ENCODE results near the gene TPM4.
A peak's percentile ranks its signal among the peaks of the same experiment; 100 is the strongest.

Gene TPM4

GRCh38 chr19:16068696-16069259 lies 7.5 kb upstream of the TPM4 start:
- Histone ChIP-seq H3K36me3 (ENCODE audit: control insufficient read depth, insufficient read depth, low read length) (no peaks in the 10 kb centered on the region), H3K27me3 (replicated peaks; ENCODE audit: control insufficient read depth, insufficient read depth, low read length) (no peaks in the 10 kb centered on the region), H3K4me3 (replicated peaks; ENCODE audit: low read depth, low read length) (no peak overlapping the region)
- DNase-seq (ENCODE audit: extremely low read depth, insufficient read length) = no peak
- no peak for TF ChIP-seq CTCF (IDR thresholded peaks at IDR 0.05; ENCODE audit: insufficient read depth, low read length, poor library complexity, severe bottlenecking)

GRCh38 chr19:16069813-16070365 lies 6.4 kb upstream of the TPM4 start:
- no peak for DNase-seq (ENCODE audit: extremely low read depth, insufficient read length)
- no peaks in the 10 kb centered on the region for H3K27me3 ChIP-seq (replicated peaks; ENCODE audit: control insufficient read depth, insufficient read depth, low read length)
- H3K4me3 ChIP-seq (replicated peaks; ENCODE audit: low read depth, low read length) = no peak overlapping the region
- H3K36me3 ChIP-seq (ENCODE audit: control insufficient read depth, insufficient read depth, low read length) = no peaks in the 10 kb centered on the region
- TF ChIP-seq CTCF (IDR thresholded peaks at IDR 0.05; ENCODE audit: insufficient read depth, low read length, poor library complexity, severe bottlenecking) = no peak

- H3K36me3 ChIP-seq (ENCODE audit: control insufficient read depth, insufficient read depth, low read length) = no peaks in the 10 kb centered on the region
- DNase-seq (ENCODE audit: extremely low read depth, insufficient read length) = peak; percentile 81
Measured at GRCh38 chr19:16070366-16070990, 5.8 kb upstream of the TPM4 start.

GRCh38 chr19:16071072-16071691 lies 5.1 kb upstream of the TPM4 start:
- H3K36me3 ChIP-seq (ENCODE audit: control insufficient read depth, insufficient read depth, low read length) = no peaks in the 10 kb centered on the region
- no peak for DNase-seq (ENCODE audit: extremely low read depth, insufficient read length)
- H3K27me3 ChIP-seq (replicated peaks; ENCODE audit: control insufficient read depth, insufficient read depth, low read length) = no peaks in the 10 kb centered on the region
- no peak for TF ChIP-seq CTCF (IDR thresholded peaks at IDR 0.05; ENCODE audit: insufficient read depth, low read length, poor library complexity, severe bottlenecking)
- no peak overlapping the region for H3K4me3 ChIP-seq (replicated peaks; ENCODE audit: low read depth, low read length)

More at GRCh38 chr19:16070366-16070990, 5.8 kb upstream of the TPM4 start:
- H3K4me3 ChIP-seq (replicated peaks; ENCODE audit: low read depth, low read length) = no peak overlapping the region
- no peaks in the 10 kb centered on the region for H3K27me3 ChIP-seq (replicated peaks; ENCODE audit: control insufficient read depth, insufficient read depth, low read length)
- TF ChIP-seq CTCF (IDR thresholded peaks at IDR 0.05; ENCODE audit: insufficient read depth, low read length, poor library complexity, severe bottlenecking) = no peak

- Histone ChIP-seq H3K36me3 (ENCODE audit: control insufficient read depth, insufficient read depth, low read length) (peaks cover 2% of the 10 kb centered on the region; the same call in 1 of the 2 replicates), H3K4me3 (replicated peaks; ENCODE audit: low read depth, low read length) (no peak overlapping the region), H3K27me3 (replicated peaks; ENCODE audit: control insufficient read depth, insufficient read depth, low read length) (no peaks in the 10 kb centered on the region)
- TF ChIP-seq CTCF (IDR thresholded peaks at IDR 0.05; ENCODE audit: insufficient read depth, low read length, poor library complexity, severe bottlenecking) = no peak
- DNase-seq (ENCODE audit: extremely low read depth, insufficient read length) = no peak
Measured at GRCh38 chr19:16073481-16073880, 2.8 kb upstream of the TPM4 start.

Data from GM06990 (cell line).